Fibroblast of pulmonary artery (primary cell): ENCODE data around the gene GRAMD1A.

ENCODE experiments used
- DNase-seq: peaks from one replicate; pipeline ENCODE4 v3.0.0-alpha.2; 2010; ENCODE audit warnings: low read depth
- H3K4me3 ChIP-seq: replicated peaks from 2 replicates; pipeline ENCODE4 v1.5.1; 2011; ENCODE audit warnings: low read depth, mild to moderate bottlenecking, control low read depth, low read length, moderate library complexity
- TF ChIP-seq, protein P1 (sequence below): IDR thresholded peaks from 2 replicates; pipeline ENCODE4 v1.5.1; 2011; ENCODE audit warnings: mild to moderate bottlenecking, control low read depth, low read length, inconsistent platforms; ENCODE audit errors: missing control alignments

The GRAMD1A gene

DNA sequence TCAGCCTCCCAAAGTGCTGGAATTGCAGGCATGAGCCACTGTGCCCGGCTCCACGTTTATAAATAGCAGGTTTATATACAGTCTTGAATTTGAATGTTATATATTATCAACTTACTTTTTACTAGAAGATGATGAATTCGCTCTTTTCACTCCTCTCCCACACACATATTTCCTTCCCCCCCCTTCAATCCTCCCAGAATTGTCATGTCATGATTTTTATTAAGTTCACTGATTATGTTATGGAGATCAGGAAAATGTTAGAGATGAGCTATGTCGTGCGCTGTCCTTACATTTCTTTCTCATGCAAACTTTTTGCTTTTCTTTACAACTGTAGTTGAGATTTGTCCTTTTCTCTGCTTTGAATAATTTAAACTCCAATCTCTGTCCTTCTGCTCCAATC lies 17.8 kb upstream of the GRAMD1A start:
- H3K4me3 ChIP-seq = no peak overlapping the region
- TF ChIP-seq, protein P1, sequence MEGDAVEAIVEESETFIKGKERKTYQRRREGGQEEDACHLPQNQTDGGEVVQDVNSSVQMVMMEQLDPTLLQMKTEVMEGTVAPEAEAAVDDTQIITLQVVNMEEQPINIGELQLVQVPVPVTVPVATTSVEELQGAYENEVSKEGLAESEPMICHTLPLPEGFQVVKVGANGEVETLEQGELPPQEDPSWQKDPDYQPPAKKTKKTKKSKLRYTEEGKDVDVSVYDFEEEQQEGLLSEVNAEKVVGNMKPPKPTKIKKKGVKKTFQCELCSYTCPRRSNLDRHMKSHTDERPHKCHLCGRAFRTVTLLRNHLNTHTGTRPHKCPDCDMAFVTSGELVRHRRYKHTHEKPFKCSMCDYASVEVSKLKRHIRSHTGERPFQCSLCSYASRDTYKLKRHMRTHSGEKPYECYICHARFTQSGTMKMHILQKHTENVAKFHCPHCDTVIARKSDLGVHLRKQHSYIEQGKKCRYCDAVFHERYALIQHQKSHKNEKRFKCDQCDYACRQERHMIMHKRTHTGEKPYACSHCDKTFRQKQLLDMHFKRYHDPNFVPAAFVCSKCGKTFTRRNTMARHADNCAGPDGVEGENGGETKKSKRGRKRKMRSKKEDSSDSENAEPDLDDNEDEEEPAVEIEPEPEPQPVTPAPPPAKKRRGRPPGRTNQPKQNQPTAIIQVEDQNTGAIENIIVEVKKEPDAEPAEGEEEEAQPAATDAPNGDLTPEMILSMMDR = no peak
- DNase-seq = no peak

DNA sequence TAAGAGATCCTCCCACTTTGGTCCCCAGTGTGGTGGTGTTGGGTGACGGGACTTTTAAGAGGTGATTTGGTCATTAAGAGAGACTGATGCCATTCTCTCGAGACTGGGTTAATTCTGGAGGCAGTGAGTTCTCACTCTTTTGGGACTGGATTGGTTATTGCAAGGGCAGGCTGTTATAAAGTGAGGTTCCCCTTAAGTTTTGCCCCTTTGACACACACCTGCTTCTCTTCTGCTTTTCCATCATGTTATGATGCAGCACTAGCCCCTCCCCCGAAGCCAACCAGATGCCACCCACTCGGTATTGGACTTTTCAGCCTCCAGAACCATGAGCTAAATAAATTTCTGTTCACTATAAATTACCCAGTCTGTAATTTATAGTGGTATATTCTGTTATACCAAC lies 16.3 kb upstream of the GRAMD1A start:
- DNase-seq = no peak
- H3K4me3 ChIP-seq = no peak overlapping the region
- TF ChIP-seq, protein P1 = no peak

DNA sequence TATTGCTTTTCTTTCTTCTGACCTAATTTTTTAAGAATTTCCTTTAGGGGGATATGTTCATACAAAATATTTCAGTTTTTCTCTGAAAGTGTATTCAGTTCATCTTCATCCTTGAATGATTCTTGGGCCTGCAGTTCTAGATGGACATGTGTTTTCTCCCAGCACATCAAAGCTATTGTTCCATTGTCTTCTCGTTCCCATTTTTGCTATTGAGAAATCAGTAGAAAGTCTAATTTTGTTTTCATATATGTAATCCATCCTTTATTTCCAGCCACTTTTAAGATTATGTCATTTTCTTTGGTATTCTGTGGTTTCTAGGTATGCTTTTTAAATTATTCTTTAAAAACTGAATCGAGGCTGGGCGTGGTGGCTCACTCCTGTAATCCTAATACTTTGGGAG lies 15.8 kb upstream of the GRAMD1A start:
- no peak overlapping the region for H3K4me3 ChIP-seq
- TF ChIP-seq, protein P1 = no peak
- DNase-seq = no peak

DNA sequence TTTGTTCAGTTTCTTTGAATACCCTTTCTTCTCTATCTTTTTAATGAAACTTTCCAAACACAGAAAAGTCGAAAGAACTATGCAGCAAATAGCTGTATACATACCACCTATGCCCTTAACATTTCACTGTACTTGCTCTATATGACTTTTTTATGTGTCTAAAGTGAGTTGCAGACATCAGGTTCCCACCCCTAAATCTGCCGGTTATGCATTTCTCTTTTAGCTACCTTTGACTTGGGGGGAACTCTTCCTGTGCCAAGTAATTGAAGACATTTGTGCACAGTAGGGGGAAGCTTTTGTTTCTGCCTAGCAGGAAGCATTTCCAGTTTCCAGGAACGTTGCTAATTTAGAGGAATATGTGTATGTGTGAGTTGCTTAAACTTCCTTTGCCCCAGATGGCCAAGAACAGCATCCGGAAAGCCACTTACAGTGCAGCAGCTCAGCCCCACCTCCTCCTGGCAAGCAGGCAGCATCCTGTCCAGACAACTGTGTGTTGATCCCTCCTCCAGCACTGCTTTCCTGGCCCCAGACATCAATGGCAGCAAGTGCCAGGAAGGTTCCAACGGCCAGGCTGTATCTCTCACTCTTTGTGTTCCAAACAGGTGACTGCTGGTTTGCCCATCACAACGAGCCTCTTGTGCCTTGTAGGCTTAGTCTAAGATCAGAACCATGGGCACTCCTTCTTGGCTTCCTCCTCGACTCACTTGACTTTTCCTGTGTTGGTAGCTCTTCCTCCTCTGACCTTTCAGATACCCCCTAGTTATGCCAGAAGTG lies 14.7 kb upstream of the GRAMD1A start:
- TF ChIP-seq, protein P1 = peak; percentile 1
- no peak overlapping the region for H3K4me3 ChIP-seq
- peak; percentile 81 for DNase-seq

DNA sequence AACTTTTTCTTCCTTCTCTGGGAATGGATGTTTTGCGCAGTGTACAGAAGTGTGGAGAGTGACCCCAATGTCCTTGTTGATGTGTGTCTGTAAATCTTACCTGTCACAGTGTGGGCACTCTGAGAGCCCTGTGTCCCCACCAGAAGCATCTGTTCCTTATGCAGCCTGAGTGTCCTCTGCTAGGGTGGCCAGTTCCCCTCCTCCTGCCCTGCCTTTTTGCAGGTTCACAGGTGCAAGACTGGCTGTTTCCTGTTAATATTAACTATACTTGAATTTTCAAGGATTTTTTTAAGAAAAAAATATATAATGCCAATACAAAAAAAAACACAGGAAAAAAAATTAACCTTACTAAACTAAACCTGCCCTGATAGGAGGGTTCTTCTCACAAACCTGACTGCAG lies 12.0 kb upstream of the GRAMD1A start:
- no peak for DNase-seq
- no peak overlapping the region for H3K4me3 ChIP-seq
- TF ChIP-seq, protein P1 = no peak

DNA sequence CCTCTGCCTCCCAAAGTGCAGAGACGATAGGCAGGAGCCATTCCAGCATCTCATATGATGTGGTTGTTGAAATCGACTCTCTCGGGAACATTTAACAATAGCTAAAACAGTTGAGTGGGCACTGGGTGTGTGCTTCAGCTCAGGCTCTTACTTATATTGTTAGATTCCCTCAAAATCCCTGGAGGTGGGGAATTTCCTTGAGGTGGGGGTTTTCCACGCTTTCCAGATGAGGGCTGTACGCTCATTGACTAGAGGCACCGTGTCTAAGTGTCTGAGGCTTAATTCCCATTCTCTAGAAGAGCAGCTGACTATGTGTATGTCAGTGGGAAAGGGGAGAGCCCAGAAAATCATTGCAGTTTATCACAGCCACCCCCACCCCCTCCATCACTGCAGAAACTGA lies 10.8 kb upstream of the GRAMD1A start:
- TF ChIP-seq, protein P1 = no peak
- no peak overlapping the region for H3K4me3 ChIP-seq
- no peak for DNase-seq
